Fibroblast of mammary gland (primary cell): ENCODE data around the gene ZNF331.

Experiments
- DNase-seq: peaks from one replicate; pipeline ENCODE4 v3.0.0-alpha.2; 2010; ENCODE audit warnings: low read depth
- H3K4me3 ChIP-seq: 2 replicates; pipeline ENCODE4 v1.5.1; 2011; ENCODE audit warnings: low read depth, mild to moderate bottlenecking, low read length, moderate library complexity; ENCODE audit not compliant: control insufficient read depth
- TF ChIP-seq, protein P1 (sequence below): conservative IDR thresholded peaks from 2 replicates; pipeline ENCODE4 v1.5.1; 2011; ENCODE audit warnings: low read depth, low read length, inconsistent platforms; ENCODE audit not compliant: control insufficient read depth, insufficient read depth

Gene ZNF331

DNA sequence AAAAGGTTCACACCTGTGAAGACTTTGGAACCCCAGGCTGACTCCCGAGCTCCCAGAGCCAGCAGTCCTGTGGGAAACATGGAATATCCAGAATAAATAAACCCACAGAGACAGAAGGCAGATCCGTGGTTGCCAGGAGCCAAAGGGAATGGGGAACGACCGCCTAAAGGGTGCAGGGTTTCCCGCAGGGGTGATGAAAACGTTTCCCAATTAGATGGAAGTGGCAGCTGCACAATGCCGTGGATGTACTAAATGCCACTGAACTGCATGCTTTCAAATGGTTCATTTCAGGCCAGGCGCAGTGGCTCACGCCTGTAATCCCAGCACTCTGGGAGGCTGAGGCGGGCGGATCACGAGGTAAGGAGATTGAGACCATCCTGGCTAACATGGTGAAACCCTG, 70.4 kb downstream of the ZNF331 start:
- no peak for DNase-seq
- TF ChIP-seq, protein P1, sequence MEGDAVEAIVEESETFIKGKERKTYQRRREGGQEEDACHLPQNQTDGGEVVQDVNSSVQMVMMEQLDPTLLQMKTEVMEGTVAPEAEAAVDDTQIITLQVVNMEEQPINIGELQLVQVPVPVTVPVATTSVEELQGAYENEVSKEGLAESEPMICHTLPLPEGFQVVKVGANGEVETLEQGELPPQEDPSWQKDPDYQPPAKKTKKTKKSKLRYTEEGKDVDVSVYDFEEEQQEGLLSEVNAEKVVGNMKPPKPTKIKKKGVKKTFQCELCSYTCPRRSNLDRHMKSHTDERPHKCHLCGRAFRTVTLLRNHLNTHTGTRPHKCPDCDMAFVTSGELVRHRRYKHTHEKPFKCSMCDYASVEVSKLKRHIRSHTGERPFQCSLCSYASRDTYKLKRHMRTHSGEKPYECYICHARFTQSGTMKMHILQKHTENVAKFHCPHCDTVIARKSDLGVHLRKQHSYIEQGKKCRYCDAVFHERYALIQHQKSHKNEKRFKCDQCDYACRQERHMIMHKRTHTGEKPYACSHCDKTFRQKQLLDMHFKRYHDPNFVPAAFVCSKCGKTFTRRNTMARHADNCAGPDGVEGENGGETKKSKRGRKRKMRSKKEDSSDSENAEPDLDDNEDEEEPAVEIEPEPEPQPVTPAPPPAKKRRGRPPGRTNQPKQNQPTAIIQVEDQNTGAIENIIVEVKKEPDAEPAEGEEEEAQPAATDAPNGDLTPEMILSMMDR = no peak
- H3K4me3 ChIP-seq = no peak overlapping the region

DNA sequence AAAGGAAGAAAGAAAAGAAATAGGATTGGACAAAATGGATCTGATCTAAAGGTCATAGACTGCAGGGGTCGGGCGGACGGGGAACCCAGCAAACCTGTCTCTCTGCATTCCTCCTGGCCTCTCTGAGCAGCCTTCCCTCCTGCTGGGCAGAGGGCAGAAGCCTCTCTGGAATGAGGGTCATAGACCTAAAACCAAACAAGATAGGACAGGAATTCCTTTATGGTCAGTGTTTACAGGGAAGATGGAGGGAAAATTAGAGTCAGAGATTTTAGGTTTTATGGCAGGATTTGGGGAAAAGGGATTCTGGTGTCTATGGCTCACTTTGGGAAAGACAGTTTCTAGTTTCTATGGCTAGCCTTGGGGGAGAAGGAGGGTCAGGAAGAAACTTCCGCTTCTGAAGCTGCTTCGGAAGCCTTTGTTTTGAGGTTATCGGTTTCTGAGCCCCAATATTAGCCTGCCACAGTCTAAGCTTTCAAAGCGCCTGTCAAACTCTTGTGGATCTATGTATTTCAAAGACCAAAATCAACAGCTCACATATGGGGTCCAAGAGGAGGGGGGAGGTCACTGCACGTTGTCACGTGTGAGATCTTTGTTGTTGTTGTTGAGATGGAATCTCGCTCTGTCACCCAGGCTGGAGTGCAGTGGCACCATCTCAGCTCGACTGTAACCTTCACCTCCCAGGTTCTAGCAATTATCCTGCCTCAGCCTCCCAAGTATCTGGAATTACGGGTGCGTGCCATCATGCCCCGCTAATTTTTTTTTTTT, 75.0 kb downstream of the ZNF331 start:
- H3K4me3 ChIP-seq = no peak overlapping the region
- no peak for DNase-seq
- TF ChIP-seq, protein P1 = no peak

DNA sequence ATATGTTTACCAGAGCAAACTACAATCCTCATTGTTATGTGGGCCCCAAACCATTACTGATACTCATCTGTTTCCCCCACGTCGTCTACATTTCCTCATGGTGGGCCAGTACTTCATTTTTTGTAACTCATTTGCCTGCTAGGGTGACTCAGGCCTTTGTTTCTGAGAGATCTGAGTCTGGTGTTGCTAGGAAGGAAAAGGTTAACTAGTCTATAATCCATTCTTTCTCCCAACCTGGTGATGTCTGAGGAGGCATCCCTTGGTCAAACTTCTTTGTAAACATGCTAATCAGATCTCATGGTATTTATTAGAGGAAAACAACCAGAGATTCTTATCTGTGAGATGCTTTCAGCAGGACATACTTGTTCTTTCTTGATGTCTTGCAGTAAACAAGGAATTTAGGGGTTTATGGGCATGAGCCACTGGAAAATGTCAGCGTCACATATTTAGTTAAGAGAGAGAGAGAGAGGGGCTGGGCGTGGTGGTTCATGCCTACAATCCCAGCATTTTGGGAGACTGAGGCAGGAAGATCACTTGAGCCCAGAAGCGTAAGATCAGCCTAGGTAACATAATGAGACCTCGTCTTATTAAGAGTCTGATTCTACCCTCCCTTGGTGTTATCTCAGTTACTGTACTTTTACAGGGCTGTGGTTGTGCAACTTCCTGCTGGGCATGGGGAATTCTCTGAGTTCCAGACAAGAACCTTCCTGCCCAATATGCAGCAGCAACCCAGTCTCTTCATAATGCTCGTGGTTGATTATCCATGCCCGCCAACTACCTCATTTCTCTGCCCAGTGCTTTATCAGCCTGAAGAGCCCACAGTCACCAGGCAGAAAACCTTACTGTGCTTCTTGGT, 84.2 kb downstream of the ZNF331 start:
- TF ChIP-seq, protein P1 = no peak
- DNase-seq = no peak
- H3K4me3 ChIP-seq = no peak overlapping the region

DNA sequence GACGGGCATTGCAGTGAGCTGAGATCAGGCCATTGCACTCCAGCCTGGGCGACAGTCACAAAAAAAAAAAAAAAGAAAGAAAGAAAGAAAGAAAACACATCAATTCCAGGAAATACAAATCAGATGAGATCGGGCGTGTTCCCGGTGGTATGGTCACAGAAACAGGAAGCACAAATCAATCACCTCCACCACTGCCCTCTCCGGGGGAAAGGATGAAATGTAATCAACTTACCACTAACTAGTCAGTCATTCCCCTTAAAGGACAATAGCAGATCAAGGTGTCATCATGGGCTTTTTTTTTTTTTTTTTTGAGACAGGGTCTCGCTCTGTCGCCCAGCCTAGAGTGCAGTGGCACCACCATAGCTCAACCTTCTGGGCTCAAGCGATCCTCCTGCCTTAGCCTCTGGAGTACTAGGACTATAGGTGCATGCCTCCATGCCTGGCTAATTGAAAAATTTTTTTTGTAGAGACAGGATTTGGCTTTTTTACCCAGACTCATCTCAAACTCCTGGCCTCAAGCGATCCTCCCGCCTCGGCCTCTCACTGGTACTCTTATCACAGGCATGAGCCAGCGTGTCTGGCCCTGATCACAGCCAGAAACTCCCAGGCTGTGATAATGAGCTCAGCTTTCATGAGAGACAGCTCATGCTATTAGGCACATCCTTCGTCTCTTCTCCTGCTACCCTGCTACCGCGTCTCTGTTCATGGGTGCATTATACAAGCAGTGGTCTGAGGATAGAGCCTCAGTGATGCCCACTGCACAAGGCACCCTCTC, 87.0 kb downstream of the ZNF331 start:
- DNase-seq = no peak
- no peak overlapping the region for H3K4me3 ChIP-seq
- TF ChIP-seq, protein P1 = no peak

DNA sequence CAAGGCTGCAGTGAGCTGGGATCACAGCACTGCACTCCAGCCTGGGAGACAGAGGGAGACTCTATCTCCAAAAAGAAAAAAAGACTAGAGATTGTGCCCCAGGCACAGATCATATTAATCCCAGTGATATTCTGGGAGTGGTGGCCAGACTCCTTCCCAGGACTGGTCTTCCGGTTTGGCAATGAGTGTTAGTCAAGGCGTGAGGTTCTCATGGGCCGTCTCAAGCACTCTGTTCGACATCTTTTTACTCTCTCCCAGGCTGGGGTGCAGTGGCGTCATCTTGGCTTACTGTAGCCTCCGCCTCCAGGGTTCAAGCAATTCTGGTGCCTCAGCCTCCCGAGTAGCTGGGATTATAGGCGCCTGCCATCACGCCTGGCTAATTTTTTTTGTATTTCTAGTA, 88.5 kb downstream of the ZNF331 start:
- no peak overlapping the region for H3K4me3 ChIP-seq
- no peak for DNase-seq
- TF ChIP-seq, protein P1 = no peak

DNA sequence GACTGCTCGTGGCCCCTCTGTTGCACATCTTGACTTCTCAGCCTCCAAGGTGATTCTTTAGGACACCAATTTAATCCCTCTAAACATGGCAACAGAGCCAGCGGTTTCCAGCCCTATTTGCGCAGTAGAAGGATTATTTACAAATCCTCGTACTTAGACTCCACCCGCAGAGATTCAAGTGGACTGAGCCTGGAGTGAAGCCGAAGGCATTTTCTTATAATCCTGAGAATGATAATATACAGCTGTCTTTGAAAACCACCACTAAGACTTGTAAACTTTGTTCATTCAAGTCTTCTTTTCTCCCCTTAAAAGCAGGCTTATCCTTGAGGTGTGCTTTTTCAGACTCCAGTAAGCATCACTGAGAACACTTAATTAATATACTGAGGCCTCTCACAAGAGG, 89.0 kb downstream of the ZNF331 start:
- H3K4me3 ChIP-seq = no peak overlapping the region
- TF ChIP-seq, protein P1 = no peak
- DNase-seq = no peak
